ENCODE results near the gene IL23R.

GRCh38 chr1:67166196-67166595, at the start of gene IL23R:
- TF ChIP-seq POLR2A (IDR thresholded peaks at IDR 0.05; ENCODE audit: low read depth, low read length) (0 out of 2 replicates have a peak, but pooled peaks have one; percentile 22), POLR2AphosphoS5 (IDR thresholded peaks at IDR 0.05; ENCODE audit: low read depth, low read length) (no peak), TAF1 (IDR thresholded peaks at IDR 0.05; ENCODE audit: borderline replicate concordance, low read depth, low read length) (no peak)
